Neural cell (in vitro differentiated cells): ENCODE results near the gene KRT6C. TPM values are rescaled to one million over a fixed set of nuclear protein-coding genes. Genes with fewer than 3 reads are reported as not detected.

ENCODE experiments used
- H2AFZ ChIP-seq: fragments of 200-600, 300-800 bp; sonication (generic), shearing (Covaris generic); 2 replicates; pipeline ENCODE4 v1.6.0; 2014; ENCODE audit warnings: low read depth, mild to moderate bottlenecking, antibody characterized with exemption, low read length, moderate library complexity
- H3F3A ChIP-seq: fragments of 200-600 bp; shearing (Covaris generic); 2 replicates; pipeline ENCODE4 v1.6.1; 2016; ENCODE audit warnings: mild to moderate bottlenecking, moderate library complexity, mixed read lengths, antibody characterized with exemption, low read length; ENCODE audit not compliant: insufficient read depth, poor library complexity, severe bottlenecking
- H3K27ac ChIP-seq: fragments of 200-600, 300-800 bp; sonication (generic), shearing (Covaris generic); 2 replicates; pipeline ENCODE4 v1.5.1; 2014; ENCODE audit warnings: mild to moderate bottlenecking, low read length, moderate library complexity
- H3K27me3 ChIP-seq: fragments of 300-800, 200-600 bp; sonication (generic), shearing (Covaris generic); 2 replicates; pipeline ENCODE4 v1.6.0; 2014; ENCODE audit warnings: mild to moderate bottlenecking, low read depth, low read length, moderate library complexity; ENCODE audit not compliant: insufficient read depth
- H3K36me3 ChIP-seq: fragments of 300-800, 200-600 bp; sonication (generic), shearing (Covaris generic); 2 replicates; pipeline ENCODE4 v1.5.1; 2014; ENCODE audit warnings: mild to moderate bottlenecking, antibody characterized with exemption, low read length, moderate library complexity; ENCODE audit not compliant: insufficient read depth
- H3K4me2 ChIP-seq: fragments of 300-800, 200-600 bp; sonication (generic), shearing (Covaris generic); 2 replicates; pipeline ENCODE4 v1.6.0; 2014; ENCODE audit warnings: mild to moderate bottlenecking, low read length
- H3K4me3 ChIP-seq: fragments of 300-800, 200-600 bp; sonication (generic), shearing (Covaris generic); 2 replicates; pipeline ENCODE4 v1.5.1; 2014; ENCODE audit warnings: mild to moderate bottlenecking, low read length, moderate library complexity
- H3K79me2 ChIP-seq: fragments of 200-600 bp; shearing (Covaris generic); replicated peaks from 2 replicates; pipeline ENCODE4 v1.6.0; 2014; ENCODE audit warnings: mild to moderate bottlenecking, low read length, moderate library complexity; ENCODE audit not compliant: insufficient read depth
- H3K9ac ChIP-seq: fragments of 300-800, 200-600 bp; sonication (generic), shearing (Covaris generic); 2 replicates; pipeline ENCODE4 v1.6.1; 2016; ENCODE audit warnings: mild to moderate bottlenecking, low read length, mixed read lengths
- H3K9me2 ChIP-seq: fragments of 200-600 bp; shearing (Covaris generic); 2 replicates; pipeline ENCODE4 v1.6.1; 2016; ENCODE audit warnings: mild to moderate bottlenecking, low read length, mixed read lengths; ENCODE audit not compliant: insufficient read depth
- H3K9me3 ChIP-seq: fragments of 200-600, 300-800 bp; sonication (generic), shearing (Covaris generic); 2 replicates; pipeline ENCODE4 v1.6.1; 2016; ENCODE audit warnings: mild to moderate bottlenecking, mixed run types, low read length, moderate library complexity, mixed read lengths
- H4K20me1 ChIP-seq: fragments of 200-600 bp; shearing (Covaris generic); 2 replicates; pipeline ENCODE4 v1.6.1; 2016; ENCODE audit warnings: mild to moderate bottlenecking, mixed run types; ENCODE audit not compliant: insufficient read depth
- CTCF ChIP-seq: fragments of 450-650 bp; IDR thresholded peaks from 2 replicates; pipeline ENCODE4 v1.5.1; 2014; ENCODE audit warnings: antibody characterized with exemption, mild to moderate bottlenecking, moderate library complexity; ENCODE audit not compliant: poor library complexity, severe bottlenecking
- EP300 ChIP-seq: fragments of 450-650 bp; conservative IDR thresholded peaks from 2 replicates; pipeline ENCODE4 v1.6.1; 2014; ENCODE audit warnings: antibody characterized with exemption, mild to moderate bottlenecking, moderate library complexity; ENCODE audit not compliant: poor library complexity, severe bottlenecking
- EZH2 ChIP-seq: fragments of 200-600, 300-800 bp; shearing (Covaris generic), sonication (generic); IDR thresholded peaks from 2 replicates; pipeline ENCODE4 v1.6.1; 2014; ENCODE audit warnings: antibody characterized with exemption, low read length, borderline replicate concordance, mild to moderate bottlenecking; ENCODE audit not compliant: insufficient read depth, poor library complexity, severe bottlenecking
- MXI1 ChIP-seq: fragments of 450-650 bp; conservative IDR thresholded peaks from 2 replicates; pipeline ENCODE4 v1.6.1; 2014; ENCODE audit warnings: antibody characterized with exemption, mild to moderate bottlenecking; ENCODE audit not compliant: poor library complexity, severe bottlenecking
- POLR2AphosphoS5 ChIP-seq: IDR thresholded peaks from 2 replicates; pipeline ENCODE4 v1.6.1; 2012
- REST ChIP-seq: IDR thresholded peaks from 2 replicates; pipeline ENCODE4 v1.6.1; 2012; ENCODE audit warnings: borderline replicate concordance
- SMC3 ChIP-seq: fragments of 450-650 bp; conservative IDR thresholded peaks from 2 replicates; pipeline ENCODE4 v1.6.1; 2014; ENCODE audit warnings: antibody characterized with exemption, mild to moderate bottlenecking, moderate library complexity; ENCODE audit not compliant: poor library complexity
- TAF1 ChIP-seq: IDR thresholded peaks from 2 replicates; pipeline ENCODE4 v1.6.1; 2012; ENCODE audit warnings: low read depth
- polyA plus RNA-seq: library from polyadenylated mRNA; depleted of rRNA; stranded (reverse); fragments of >200 nt; gene quantifications from 2 replicates; pipeline ENCODE4 v1.2.3, GENCODE V29; 2014

The KRT6C gene
- polyA plus RNA-seq, 1 donor from 2014 or later, result not detected

DNA sequence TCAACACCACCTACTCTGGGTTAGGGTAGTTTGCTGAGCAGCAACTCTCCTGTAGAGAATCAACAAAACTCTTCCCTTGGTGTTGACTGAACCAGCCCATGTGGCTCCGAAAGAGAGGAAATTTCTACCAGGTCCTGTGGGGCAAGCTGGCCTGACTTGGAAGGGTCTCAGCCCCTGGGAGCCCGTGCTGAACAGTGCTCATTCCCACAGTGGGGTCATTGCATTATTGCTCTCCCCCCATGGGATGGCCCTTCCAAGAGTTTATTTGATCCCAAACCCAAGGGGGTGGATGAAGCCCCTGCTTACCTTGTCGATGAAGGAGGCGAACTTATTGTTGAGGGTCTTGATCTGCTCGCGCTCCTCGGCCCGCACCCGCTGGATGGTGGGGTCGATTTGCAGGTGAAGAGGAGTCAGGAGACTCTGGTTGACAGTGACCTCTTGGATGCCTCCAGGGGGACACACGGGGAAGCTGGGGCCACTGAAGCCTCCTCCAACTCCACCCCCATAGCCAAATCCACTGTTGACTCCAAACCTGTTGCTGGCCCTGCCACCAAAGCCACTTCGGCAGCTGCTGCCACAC, 40.0 kb downstream of the KRT6C start:
- H2AFZ ChIP-seq, result no peak overlapping the region
- no peaks in the 10 kb centered on the region for H3K27me3 ChIP-seq
- H3K4me2 ChIP-seq, result no peak overlapping the region
- H3K27ac ChIP-seq, result no peak overlapping the region
- H3K9ac ChIP-seq, result no peak overlapping the region
- H3K4me3 ChIP-seq, result no peak overlapping the region
- TF ChIP-seq POLR2AphosphoS5, result no peak
- TF ChIP-seq EP300, result no peak
- no peak for TF ChIP-seq TAF1
- TF ChIP-seq SMC3, result no peak
- TF ChIP-seq MXI1, result no peak
- no peak for TF ChIP-seq CTCF
- no peak for TF ChIP-seq REST
- H3K9me2 ChIP-seq, result no peaks in the 10 kb centered on the region
- no peaks in the 10 kb centered on the region for H3F3A ChIP-seq
- no peaks in the 10 kb centered on the region for H3K79me2 ChIP-seq
- no peaks in the 10 kb centered on the region for H3K36me3 ChIP-seq
- H3K9me3 ChIP-seq, result no peaks in the 10 kb centered on the region
- H4K20me1 ChIP-seq, result no peaks in the 10 kb centered on the region

- H4K20me1 ChIP-seq, result no peaks in the 10 kb centered on the region
- no peaks in the 10 kb centered on the region for H3K9me3 ChIP-seq
- H3K9ac ChIP-seq, result no peak overlapping the region
- no peaks in the 10 kb centered on the region for H3K36me3 ChIP-seq
- no peak overlapping the region for H2AFZ ChIP-seq
- no peaks in the 10 kb centered on the region for H3F3A ChIP-seq
- no peak overlapping the region for H3K4me3 ChIP-seq
- H3K27me3 ChIP-seq, result no peaks in the 10 kb centered on the region
- H3K27ac ChIP-seq, result no peak overlapping the region
- H3K9me2 ChIP-seq, result no peaks in the 10 kb centered on the region
- no peaks in the 10 kb centered on the region for H3K79me2 ChIP-seq
- H3K4me2 ChIP-seq, result no peak overlapping the region
- no peak for TF ChIP-seq EZH2
- no peak for TF ChIP-seq POLR2AphosphoS5
- no peak for TF ChIP-seq EP300
- no peak for TF ChIP-seq TAF1
Measured at GRCh38 chr12:52432559-52433207, 40.9 kb downstream of the KRT6C start.
